Brain microvascular endothelial cell (primary cell): ENCODE data around the gene PHACTR2.

Experiments
- DNase-seq: peaks from one replicate; pipeline ENCODE4 v3.0.0-alpha.2; 2020
- H3K27ac ChIP-seq: fragments of 250-450 bp; sonication (Bioruptor Pico); 2 replicates; pipeline ENCODE4 v1.5.1; 2020; ENCODE audit warnings: mild to moderate bottlenecking, moderate library complexity
- H3K27me3 ChIP-seq: fragments of 250-450 bp; sonication (Bioruptor Pico); replicated peaks from 2 replicates; pipeline ENCODE4 v1.5.1; 2020; ENCODE audit warnings: mild to moderate bottlenecking
- H3K36me3 ChIP-seq: fragments of 250-450 bp; sonication (Bioruptor Pico); replicated peaks from 2 replicates; pipeline ENCODE4 v1.5.1; 2020; ENCODE audit warnings: mild to moderate bottlenecking
- H3K4me3 ChIP-seq: 2 replicates; pipeline ENCODE4 v1.5.1; 2011; ENCODE audit warnings: low read depth, mild to moderate bottlenecking, control low read depth, low read length, moderate library complexity
- CTCF ChIP-seq: IDR thresholded peaks from 2 replicates; pipeline ENCODE4 v1.5.1; 2011; ENCODE audit warnings: low read depth, mild to moderate bottlenecking, moderate library complexity, low read length, control low read depth, inconsistent platforms; ENCODE audit errors: missing control alignments
- in situ Hi-C: cut with HindIII; loops from 2 replicates; pipeline ENCODE4 v1.10.0; 2017; ENCODE audit warnings: low sequenced_read_pairs, low pct_ligation_motif_present

The PHACTR2 gene

DNA sequence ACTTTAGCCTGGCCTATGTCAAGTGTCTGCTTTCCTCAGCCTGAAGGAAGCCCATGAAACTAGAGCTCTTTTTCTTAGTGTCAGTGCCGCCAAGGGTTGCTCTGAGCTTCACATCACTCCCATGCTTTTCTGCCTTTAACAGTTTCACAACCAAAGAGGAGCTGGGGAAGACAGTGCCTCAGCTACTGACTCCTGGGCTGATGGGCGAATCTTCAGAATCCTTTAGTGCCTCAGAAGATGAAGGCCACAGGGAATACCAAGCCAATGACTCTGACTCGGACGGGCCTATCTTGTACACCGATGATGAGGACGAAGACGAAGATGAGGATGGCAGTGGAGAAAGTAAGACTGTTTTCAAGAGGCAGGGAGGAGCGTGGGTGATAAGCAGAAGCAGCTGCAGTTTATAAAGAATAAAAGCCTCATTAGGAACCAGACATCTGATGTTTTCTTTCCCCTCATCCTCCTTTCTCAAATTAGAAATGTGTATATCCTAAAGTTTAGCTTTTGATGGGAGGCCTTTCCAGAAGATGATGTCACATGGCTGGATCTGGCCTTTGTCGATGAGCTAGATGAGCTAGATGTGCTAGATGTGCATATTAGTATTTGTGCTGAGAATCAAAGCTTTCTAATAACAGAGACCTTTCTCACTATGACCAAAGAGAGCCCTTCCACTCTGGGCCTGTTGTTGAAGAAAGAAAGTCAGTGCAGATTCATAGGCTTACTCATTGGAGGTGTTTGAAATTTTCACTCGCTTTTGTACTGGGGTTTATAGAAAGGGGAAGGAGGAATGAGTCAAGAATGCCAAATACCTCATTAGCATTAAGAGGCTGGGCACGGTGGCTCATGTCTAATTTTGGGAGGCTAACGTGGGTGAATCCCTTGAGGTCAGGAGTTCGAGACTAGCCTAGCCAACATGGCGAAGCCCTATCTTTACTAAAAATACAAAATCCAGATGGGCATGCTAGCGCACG, 94.6 kb downstream of the PHACTR2 start:
- Histone ChIP-seq H3K36me3 (peaks cover 16% of the 10 kb centered on the region), H3K27ac (no peak overlapping the region), H3K4me3 (no peak overlapping the region), H3K27me3 (no peaks in the 10 kb centered on the region)
- in situ Hi-C loops: no loop called here
- no peak for DNase-seq
- TF ChIP-seq CTCF: no peak

DNA sequence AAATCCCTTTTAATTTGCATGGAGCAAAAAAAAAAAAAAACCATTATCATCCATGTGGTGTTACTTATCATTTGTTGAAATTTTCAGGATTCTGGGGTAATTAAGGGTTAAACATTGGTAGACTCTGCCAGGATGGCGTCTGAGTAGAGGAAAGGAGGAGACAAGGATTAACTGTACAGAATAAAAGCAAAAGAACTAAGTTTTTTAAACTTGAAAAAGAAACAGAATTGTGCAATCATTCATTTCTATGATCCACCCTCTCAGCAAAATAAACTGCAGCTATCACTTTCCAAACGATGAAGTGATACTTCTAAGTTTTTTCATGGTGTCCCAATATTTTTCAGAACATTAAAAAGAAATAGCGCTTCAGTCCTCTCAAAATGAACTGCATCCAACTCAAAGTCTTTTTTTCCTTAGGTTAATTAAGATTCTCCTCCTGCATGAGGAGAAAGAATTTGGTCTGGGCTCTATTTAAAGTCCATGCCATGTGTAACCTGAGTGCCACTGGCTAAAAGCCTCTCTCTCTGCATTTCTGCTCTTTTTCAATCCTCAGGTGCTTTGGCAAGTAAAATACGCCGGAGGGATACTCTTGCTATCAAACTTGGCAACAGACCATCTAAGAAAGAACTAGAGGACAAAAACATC, 95.9 kb downstream of the PHACTR2 start:
- Histone ChIP-seq H3K27me3 (no peaks in the 10 kb centered on the region), H3K27ac (no peak overlapping the region), H3K4me3 (no peak overlapping the region), H3K36me3 (peaks cover 16% of the 10 kb centered on the region)
- no peak for TF ChIP-seq CTCF
- no peak for DNase-seq
- in situ Hi-C loops: no loop called here

- H3K36me3 ChIP-seq: peaks cover 16% of the 10 kb centered on the region
- H3K27me3 ChIP-seq: no peaks in the 10 kb centered on the region
- no peak for TF ChIP-seq CTCF
- no peak for DNase-seq
- H3K4me3 ChIP-seq: no peak overlapping the region
- H3K27ac ChIP-seq: no peak overlapping the region
- in situ Hi-C loops: no loop called here
These were observed 96.6 kb downstream of the PHACTR2 start for GRCh38 chr6:143774347-143774746.

GRCh38 chr6:143775336-143775735, 97.6 kb downstream of the PHACTR2 start:
- in situ Hi-C loops: no loop called here
- H3K27ac ChIP-seq: no peak overlapping the region

GRCh38 chr6:143778926-143779325, 101.2 kb downstream of the PHACTR2 start:
- H3K27ac ChIP-seq: no peak overlapping the region
- in situ Hi-C loops: no loop called here
- no peak overlapping the region for H3K4me3 ChIP-seq
- peaks cover 7% of the 10 kb centered on the region for H3K36me3 ChIP-seq
- no peak for TF ChIP-seq CTCF
- H3K27me3 ChIP-seq: no peaks in the 10 kb centered on the region
- no peak for DNase-seq

More at GRCh38 chr6:143775336-143775735, 97.6 kb downstream of the PHACTR2 start:
- TF ChIP-seq CTCF: no peak
- Histone ChIP-seq H3K4me3 (no peak overlapping the region), H3K36me3 (peaks cover 16% of the 10 kb centered on the region), H3K27me3 (no peaks in the 10 kb centered on the region)
- no peak for DNase-seq
